Measurements from ENCODE around the gene MBLAC2.

MBLAC2 gene

GRCh38 chr5:90474235-90475107 is at the start of gene MBLAC2, which contains the start of gene POLR3G:
Gene MBLAC2 (minus strand): TSS chr5:90474771. CDS start chr5:90474292, 479 bp downstream.
Gene POLR3G (plus strand): TSS chr5:90474864. CDS start chr5:90485568, 10,704 bp downstream.
- peak within 1 kb of the TSS; percentile 87 for H3K4me3 ChIP-seq (replicated peaks; ENCODE audit: low read depth, low read length)
- TF ChIP-seq CTCF (IDR thresholded peaks at IDR 0.05; ENCODE audit: low read length, missing control alignments), result peak; percentile 49
- DNase-seq (ENCODE audit: low read depth), result peak; percentile 95

- no peak for TF ChIP-seq CTCF (IDR thresholded peaks at IDR 0.05; ENCODE audit: low read length, missing control alignments)
- no peak for DNase-seq (ENCODE audit: low read depth)
- no peak overlapping the region for H3K4me3 ChIP-seq (replicated peaks; ENCODE audit: low read depth, low read length)
Observed at GRCh38 chr5:90519081-90519480, 44.5 kb upstream of the MBLAC2 start.

- DNase-seq (ENCODE audit: low read depth), result peak; percentile 18
Observed at GRCh38 chr5:90518661-90519060, 44.1 kb upstream of the MBLAC2 start.

GRCh38 chr5:90514520-90514919 is 39.9 kb upstream of the MBLAC2 start:
- no peak for DNase-seq (ENCODE audit: low read depth)
- H3K4me3 ChIP-seq (replicated peaks; ENCODE audit: low read depth, low read length), result no peak overlapping the region
- no peak for TF ChIP-seq CTCF (IDR thresholded peaks at IDR 0.05; ENCODE audit: low read length, missing control alignments)

More at GRCh38 chr5:90518661-90519060, 44.1 kb upstream of the MBLAC2 start:
- no peak overlapping the region for H3K4me3 ChIP-seq (replicated peaks; ENCODE audit: low read depth, low read length)
- no peak for TF ChIP-seq CTCF (IDR thresholded peaks at IDR 0.05; ENCODE audit: low read length, missing control alignments)

- no peak for TF ChIP-seq CTCF (IDR thresholded peaks at IDR 0.05; ENCODE audit: low read length, missing control alignments)
- no peak for DNase-seq (ENCODE audit: low read depth)
- no peak overlapping the region for H3K4me3 ChIP-seq (replicated peaks; ENCODE audit: low read depth, low read length)
Observed at GRCh38 chr5:90510438-90510837, 35.9 kb upstream of the MBLAC2 start.

GRCh38 chr5:90506221-90506620 is 31.6 kb upstream of the MBLAC2 start:
- peak; percentile 8 for DNase-seq (ENCODE audit: low read depth)
- TF ChIP-seq CTCF (IDR thresholded peaks at IDR 0.05; ENCODE audit: low read length, missing control alignments), result no peak
- no peak overlapping the region for H3K4me3 ChIP-seq (replicated peaks; ENCODE audit: low read depth, low read length)
